ENCODE measurements around the gene CLEC11A.
A peak's percentile ranks its signal among the peaks of the same experiment; 100 is the strongest.

The CLEC11A gene

DNA sequence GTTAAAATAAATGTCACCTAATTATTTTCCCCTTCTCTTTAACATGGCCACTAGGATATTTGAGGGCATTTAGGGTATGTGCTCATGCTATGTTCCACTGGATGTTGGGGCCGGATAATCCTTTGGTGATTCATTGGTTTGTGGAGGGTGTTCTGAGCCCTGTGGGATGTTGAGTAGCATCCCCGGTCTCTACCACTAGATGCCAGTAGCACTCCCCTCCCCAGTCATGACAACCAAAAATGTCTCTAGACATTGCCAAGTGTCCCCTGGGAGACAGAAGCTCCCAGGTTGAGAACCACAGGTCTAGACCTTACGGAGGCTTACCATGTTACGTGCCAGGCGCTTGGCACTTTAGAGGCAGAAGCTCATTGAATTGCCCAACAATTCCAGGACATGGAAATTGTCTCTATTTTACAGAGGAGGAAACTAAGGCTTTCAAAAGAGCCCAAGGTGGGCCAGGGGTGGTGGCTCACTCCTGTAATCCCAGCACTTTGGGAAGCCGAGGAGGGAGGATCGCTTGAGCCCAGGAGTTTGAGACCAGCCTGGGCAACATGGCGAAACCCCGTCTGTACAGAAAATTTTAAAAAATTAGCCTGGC is 17.6 kb upstream of the CLEC11A start:
- peak; percentile 65 for DNase-seq

DNA sequence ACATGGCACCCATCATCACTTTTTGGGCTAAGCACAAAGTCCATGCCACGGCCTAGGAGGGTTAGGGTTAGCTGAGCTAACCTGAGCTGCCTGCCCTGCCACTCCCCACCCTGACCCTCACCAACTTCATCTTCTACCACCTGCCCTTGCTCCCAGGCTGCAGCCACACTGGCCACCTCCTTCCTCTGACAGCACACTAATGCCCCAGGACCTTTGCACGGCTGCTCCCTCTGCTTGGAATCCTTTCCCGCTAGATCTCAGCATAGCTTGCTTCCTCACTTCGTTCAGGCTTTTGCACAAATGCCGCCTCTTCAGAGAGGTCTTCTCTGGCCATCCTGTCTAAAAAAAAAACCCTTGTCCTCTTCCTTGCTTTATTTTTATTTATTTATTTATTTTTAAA is 16.8 kb upstream of the CLEC11A start:
- DNase-seq: no peak

DNA sequence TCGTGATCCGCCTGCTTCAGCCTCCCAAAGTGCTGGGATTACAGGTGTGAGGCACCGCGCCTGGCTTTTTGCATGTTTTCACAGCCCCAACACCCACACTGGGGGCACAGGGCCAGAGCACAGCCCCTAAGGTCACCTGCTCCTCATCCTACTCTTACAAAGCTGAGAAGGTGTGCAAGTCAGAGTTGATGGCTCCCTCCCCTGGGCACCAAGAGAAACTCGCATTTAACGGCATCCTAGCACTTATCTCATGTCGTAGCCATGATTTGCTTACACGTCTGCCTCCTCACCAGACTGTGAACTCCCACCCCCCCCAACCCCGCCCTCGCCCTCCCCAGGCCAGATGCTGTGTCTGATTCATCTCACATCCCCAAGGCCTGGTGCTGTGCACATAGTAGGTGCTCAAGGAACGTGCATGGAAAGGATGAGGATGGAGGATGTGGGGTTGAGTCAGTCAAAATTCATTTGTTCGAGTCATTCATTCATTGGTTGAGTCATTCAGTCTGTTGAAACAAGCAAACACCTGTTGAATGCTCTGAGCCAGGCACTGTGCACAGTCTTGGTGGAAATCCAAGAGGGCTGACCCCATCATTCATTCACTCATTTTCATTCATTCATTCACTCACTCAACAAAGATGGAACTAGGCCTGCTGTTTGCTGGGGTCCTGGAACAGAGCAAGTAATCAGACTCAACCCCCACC is 14.8 kb upstream of the CLEC11A start:
- DNase-seq: no peak

DNA sequence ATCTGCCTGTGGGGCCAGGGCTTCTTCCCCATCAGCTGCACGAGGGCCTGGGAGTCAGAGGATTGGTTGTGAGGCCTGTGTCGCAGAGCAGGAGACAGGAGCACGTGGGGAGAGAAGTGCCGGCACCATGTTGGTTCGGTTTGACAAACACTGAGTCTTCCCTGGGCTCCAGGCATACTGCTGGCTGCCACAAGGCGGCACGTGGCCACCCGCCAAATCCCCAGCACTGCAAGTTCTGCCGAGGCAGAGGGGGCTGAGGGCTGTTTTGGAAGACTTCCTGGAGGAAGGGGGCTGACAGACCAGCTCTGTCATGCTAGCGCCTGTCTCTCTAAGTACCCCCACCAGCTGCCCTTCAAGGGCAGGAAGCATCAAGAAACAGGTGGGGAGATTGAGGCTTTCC is 13.1 kb upstream of the CLEC11A start:
- peak; percentile 16 for DNase-seq

DNA sequence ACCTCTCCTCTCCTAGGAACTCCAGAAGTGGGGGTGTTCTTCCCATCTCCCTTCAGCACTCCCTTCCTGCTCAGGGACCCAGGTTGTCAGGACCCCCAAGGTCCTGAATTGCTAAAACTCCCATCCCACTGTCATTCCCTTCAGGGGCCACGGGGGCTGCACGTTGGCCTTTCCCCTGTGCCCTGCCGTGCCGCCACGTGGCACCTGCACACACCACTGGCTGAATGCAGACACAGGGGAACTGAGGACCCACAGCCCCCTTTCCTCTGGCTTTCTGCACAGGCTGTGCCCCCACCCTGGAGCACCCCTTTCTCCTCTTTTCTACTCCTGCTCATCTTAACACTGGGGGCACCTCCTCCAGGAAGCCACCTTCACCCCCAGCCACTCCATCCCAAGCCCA is 12.6 kb upstream of the CLEC11A start:
- no peak for DNase-seq

DNA sequence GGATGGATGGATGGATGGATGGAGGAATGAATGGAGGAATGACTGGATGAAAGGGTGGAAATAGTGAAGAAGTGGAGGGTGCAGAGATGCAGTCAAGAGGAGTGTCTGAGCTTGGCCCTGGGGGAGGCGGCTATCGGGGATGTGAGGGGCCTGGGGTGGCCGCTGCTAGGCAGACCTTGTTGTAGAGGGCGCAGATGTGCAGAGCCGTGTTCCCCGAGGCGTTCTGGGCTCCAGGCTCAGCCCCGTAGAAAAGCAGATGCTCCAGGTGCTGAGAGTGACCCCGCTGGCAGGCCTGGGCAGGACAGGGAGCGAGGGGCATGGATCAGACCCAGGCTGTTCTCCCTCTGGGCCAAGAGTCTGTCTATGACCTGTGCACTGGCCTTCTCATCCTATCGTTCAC is 12.0 kb upstream of the CLEC11A start:
- no peak for DNase-seq

DNA sequence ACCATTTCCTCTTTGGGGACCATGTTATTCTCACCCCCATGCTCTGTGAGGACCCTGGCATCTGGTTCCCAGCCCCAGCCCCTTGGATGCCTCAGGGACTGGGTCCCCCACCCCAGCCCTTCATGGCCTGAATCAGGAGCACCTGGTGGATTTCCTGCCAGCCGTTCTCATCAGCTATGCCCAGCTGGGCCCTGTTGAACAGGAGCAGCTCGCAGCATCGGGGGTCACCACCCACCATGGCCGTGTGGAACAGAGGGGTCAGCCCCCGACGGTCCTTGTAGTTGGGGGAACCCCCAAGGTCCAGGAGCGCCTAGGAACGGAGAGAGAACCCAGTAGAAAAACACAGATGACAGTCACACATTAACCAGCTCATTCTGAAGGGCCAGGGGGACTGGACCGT is 11.4 kb upstream of the CLEC11A start:
- no peak for DNase-seq

DNA sequence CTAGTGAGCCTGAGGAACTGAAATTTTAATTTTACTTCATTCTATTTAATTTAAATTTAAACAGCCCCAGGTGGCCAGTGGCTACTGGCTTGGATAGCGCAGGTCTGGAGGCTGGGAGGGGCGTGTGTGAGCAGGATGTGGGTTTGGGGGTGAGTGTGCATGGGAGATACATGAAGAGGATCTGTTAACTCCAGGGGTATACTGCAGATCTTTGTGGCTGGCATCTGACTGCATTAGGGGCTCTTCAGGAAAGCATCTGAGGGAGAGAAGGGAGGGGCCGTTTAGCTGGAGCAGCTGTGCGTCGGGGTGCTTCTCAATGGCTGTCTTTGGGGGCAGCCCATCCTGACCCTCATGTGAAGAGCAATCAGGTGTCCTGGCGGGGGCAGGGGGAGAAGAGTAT is 10.3 kb upstream of the CLEC11A start:
- DNase-seq: no peak

DNA sequence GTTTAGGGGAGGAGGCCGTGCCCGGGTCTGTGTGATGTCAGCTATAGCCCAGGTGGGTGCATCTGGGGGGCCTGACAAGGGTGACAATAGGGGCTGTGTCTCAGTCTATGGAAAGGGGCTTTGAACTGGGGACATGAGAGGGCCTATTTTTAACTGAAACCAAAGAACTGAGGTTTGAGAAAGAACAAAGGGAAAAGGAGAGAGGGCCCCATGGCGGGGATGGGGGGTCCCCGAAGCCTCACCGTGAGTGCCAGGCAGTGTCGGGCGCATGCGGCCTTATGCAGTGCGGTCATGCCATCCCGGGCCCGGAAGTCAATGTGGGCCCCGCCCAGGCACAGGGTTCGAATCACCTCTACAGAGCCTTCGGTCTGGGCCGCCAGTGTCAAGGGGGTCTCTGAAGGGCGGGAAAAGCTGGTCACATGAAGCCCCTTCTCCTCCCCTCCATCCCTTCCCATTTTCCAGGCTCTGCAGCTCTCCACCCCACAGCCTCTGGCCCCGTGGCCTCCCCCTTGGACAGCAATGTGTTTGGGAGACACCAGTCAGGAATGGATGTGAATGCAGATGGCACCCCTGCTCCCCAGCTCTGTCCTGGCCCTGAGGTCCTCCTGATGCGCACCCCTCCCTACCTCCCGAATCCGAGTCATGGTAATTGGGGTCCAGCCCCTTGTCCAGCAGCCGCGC is 9.5 kb upstream of the CLEC11A start:
- no peak for DNase-seq

DNA sequence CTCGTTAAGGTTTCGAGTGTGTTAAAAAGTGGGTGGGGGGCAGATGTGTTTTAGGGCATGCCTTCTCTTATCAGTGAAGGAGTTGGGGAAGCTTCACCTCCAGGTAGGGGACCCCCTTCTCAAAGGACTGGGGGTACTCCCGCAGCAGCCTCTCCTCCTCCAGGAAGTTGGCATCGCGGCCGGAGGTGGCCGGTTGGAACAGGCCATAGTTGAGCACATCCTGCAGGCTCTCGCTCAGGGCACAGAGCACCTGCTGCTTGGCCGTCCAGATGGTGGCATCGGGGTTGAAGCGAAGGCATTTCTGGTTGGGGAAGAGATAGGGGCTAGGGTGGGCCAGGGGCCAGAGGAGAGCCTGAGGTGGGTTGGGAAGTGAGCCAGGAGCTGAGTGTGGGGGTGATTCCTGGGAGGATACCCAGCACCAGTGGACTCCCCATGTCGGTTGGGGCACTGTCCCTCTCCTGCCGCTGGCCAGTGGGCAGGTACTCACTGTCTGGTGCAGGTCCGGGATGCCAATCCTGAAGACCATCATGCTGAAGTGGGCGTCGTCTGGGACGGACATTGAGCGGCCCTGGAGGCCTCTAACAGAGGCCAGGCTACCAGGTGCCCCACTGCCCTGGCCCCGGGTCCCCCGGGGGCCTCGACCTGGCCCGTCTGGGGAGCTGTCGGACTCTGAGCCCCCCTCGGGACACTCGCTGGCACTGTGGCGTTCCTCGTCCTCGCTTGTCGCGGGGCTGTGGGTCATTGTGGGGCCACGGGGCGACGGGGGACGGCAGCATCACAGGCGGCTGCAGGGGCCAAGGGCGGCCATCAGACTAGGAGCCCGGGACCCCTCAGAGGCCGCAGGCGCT is 6.8 kb upstream of the CLEC11A start:
- no peak for DNase-seq

DNA sequence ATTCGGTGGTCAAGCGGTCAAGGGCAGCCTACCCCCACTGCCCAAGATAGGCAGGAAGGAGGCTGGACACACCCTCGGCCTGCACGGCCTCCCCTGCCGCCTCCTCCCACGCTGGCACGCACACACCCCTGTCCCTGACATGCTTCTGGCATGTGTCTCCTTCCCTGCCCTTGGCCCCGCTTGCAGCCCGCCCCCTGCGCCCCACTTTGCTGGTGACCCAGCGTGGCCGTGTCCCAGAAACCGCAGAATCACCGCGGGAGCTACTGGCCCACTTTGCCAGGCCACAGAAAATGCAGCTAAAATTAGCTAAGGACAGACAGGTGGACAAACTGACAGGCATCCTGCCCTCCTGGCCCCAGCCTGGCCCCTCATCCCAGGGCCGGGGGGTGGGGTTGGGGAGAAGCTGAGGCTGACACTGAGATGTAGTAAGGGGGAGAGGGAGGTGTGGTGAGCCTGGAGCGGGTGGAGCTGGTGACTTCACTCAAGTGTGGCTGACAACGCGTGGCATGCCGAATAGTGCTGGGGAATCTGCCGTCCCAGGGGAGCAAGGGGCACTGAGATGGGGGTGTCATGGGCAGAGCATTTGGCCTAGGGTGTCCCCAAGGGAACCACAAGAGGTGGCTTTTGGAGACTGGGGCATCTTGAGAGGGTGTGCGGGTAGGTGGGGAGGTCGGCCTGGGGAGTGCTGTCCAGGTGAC is 6.0 kb upstream of the CLEC11A start:
- no peak for DNase-seq

DNA sequence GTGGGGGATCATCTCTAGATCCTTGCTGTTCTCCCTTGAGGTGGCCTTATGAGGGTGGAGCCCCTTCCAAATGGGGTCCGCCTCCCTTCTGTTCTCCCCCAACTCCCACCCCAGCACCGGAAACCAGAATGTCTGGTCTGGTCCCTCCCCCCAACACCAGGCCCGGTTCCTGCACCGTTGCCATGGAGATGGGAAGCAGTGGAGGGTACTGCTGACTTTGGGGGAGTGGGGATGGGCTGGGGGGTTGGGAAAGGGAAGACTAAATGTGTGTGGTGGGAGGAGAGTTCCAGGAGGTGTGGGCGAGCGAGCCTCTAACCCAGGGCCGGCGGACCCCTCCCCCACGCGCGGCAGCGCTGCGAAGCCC is 5.3 kb upstream of the CLEC11A start:
- no peak for DNase-seq

DNA sequence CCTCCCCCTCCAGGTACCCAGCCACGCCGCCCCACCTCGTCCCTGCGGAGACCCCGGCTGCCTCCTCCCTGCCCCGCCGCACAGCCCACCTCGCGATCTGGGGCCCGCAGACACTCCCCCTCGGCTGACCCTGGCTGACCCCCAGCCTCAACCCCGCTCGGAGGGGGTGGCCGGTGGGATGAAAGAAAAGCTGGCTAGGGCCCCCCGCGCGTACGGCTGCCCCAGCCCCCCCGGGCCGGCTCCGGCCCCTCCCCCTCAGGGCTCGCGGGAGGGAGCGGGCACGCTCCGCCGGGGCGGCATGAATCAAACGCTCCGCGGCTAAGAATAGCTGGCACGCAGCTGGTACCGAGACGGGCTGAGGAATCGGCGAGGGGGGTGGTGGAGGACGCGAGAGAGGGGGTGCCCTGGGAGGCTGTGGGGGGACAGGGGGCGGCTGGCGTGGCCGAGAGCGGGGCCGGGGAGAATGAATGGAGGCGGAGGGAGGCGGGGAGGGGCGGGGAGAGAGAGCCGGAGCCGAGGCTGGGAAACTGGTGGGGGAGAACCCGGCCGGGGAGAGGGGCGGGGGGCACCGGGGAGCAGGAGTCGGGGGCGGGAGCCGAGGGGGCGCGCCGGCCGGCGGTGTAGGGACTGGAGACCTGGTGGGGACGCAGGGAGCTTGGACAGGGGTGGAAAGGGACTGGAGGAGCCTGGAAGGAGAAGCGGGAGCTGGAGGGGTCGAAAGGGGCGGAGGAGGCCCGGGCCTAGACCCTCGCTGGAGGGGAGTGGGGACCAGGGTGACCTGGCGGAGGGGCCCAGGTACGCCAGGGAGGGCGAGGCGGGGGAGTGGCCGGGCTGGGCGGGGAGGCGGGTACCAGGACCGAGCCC is 4.7 kb upstream of the CLEC11A start:
- DNase-seq: no peak

DNA sequence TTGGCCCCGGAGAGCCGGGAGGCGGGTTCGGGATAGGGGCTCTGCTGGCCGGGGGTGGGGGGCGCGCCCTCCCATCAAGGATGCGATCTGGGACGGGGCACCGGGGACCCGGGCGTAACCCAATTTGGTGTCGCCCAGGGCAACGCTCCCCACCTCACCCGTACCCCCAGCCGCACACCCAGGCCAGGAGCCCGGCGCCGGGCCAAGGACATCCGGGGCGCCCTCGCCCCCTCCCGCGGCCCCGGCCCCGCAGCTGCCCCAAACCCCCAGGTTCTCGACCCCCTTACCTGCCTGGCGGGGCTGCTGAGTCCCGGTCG is 4.1 kb upstream of the CLEC11A start:
- no peak for DNase-seq

DNA sequence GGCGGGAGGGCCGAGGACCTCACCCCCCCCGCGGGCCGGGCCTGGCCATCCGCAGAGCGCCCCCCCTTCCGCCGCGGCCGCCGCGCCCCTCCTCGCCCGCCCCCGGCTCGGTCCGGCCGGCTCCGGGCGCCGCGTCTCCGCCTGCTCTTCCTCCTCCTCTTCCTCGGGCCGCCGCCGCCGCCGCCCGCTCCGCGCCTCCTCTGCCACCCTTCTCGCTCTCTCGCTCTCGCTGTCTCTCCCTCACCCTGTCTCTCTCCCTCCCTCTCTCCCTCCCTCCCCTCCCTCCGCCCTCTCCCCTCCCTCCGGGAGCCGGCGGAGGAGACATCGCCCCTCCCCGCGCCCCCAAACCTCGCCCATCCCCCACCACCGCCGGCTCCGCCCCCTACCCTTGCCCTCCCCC is 3.6 kb upstream of the CLEC11A start, which contains the start of gene SHANK1:
TSS of gene SHANK1 (minus strand) at position 237 of the 400 bp plus-strand sequence. CDS start 2,883 bp downstream, outside the sequence.
- peak; percentile 29 for DNase-seq

DNA sequence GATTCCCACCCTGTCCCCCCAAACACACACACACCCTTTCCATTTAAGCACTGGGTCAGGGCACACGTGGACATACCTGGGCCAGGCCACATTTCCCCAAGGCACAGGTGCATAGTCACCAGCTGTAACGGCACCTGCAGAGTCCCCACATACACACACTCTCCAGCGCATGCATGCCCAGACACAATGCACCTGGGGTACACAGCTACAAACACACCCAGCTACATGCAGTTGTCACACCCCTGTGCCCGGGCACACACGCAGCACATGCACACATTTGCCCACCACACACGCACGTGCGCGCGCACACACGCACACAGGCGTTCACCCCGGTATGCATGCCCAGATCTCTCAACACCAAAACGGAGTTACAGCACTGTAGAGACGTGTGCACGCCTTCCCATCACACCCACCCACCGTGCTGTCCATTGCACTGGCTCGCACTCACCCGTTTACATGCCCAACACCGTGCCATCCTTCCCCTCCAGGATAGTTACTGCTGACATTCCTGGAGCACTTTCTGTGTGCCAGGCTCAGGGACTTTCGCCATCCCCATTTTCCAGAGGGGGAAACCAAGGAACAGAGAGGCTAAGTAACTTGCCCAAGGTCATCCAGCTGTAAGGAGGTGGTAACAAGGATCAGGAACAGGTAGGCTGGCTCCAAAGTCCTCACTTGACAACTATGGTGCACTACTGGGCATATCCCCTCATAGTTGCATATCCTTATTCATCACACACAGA is 2.8 kb upstream of the CLEC11A start:
- peak; percentile 23 for DNase-seq

DNA sequence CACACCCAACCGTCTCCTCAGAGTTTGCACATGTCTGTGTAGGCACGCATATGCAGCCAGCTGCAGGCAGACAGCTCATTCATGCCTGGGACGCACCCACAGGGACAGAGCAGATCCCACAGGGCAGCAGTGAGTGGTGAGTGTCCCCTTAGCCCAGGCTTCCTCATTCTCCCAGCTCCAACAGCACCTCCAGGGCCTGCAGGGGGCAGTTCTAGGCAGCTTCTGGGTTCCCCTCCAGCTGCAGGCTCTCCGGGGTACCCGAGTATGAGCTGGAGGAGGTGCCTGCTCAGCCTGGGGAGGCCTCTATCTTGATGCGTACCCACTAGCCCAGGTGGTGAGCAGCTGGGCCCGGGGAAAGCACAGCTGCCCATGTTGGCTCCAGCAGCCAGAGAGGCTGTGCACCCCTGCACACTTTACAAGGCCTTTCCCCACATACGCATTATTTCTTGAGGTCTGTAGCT is 2.2 kb upstream of the CLEC11A start:
- peak; percentile 49 for DNase-seq

DNA sequence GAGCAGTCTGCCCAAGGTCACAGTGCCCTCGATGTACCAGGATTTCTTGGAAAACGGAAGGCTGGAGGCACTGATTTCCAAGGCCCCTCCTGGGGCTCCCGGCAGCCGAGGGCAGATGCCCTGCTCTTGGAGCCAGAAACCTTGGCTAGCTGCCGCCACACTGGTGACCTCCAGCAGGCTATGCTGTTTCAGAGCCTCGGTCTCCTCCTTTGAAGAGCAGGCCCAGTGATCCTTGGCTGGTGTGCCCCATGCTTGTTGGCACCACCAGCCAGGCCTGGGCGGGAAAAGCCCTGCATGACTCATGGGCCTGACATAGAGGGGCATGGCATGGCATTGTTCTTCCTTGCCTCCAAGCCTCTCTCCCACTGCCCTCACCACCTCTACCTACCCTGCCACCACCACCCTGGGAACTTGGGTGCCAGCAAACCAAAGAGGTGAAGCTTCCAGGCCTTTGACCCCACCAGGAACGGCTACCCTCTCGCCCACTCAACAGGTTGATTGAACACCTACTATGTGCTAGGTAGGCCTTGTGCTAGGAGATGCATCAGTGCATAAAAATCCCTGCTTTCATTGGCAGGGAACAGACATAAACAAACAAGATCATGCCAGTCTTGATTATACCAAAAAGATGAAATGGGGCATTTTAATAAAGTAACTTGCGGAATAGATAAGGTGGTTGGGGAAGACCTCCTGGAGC is 1.6 kb upstream of the CLEC11A start:
- no peak for DNase-seq

DNA sequence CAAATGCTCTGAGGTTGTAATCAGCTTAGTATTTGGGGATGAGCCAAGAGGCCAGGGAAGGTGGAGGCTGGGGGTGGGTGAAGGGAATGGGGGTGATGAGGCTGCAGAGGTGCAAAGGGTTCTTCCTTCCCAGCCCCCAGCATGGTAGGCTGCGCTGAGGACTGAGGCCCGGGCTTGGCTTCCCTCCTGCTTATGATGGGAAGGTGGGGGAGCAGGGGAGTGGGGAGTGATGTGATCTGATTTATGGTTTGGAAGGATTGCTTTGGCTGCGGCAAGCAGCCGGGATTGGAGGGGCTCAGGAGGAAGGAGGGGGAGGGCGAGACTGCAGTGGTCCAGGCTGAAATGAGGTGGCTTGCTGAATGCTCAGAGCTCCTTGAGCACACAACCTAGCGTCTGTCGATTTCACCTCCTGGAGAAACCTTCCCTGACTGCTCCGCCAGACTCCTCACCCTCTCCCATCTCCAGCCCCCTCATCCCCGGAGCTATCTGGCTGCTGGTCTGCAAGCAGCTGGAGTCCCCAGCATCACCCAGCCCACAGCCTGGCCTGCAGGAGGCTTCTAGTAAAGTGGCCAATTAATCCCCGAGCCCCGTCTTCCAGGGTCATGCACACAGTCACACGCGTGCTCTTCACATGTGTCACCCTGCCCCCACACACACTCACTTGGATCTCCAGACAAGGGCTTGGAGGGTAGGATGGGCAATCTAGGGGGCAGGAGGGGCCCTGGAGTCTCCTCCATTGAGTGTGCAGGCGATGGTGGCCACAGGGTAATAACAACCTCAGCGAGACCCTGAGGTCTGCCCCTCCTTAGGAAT is 757 bp upstream of the CLEC11A start:
- DNase-seq: no peak
